Karpas-422 (cell line): ENCODE results near the gene NID1. TPM values are rescaled to one million over a fixed set of nuclear protein-coding genes. Genes with fewer than 3 reads are reported as not detected.

Source experiments
- DNase-seq: peaks from one replicate; pipeline ENCODE4 v3.0.0-alpha.2; 2015
- H2AFZ ChIP-seq: fragments of 200-600 bp; sonication (generic); 2 replicates; pipeline ENCODE4 v1.6.1; 2014; ENCODE audit warnings: antibody characterized with exemption, low read length, mixed read lengths
- H3K27ac ChIP-seq: fragments of 200-600 bp; sonication (generic); 2 replicates; pipeline ENCODE4 v1.5.1; 2014; ENCODE audit warnings: mild to moderate bottlenecking, low read length, moderate library complexity
- H3K27me3 ChIP-seq: fragments of 200-600 bp; sonication (generic); 2 replicates; pipeline ENCODE4 v1.6.1; 2014; ENCODE audit warnings: low read length, mixed read lengths
- H3K36me3 ChIP-seq: fragments of 200-600 bp; sonication (generic); 2 replicates; pipeline ENCODE4 v1.6.1; 2014; ENCODE audit warnings: low read length, mixed read lengths; ENCODE audit not compliant: insufficient read depth
- H3K4me1 ChIP-seq: fragments of 200-600 bp; sonication (generic); 2 replicates; pipeline ENCODE4 v1.6.1; 2014; ENCODE audit warnings: mild to moderate bottlenecking, low read length, mixed read lengths
- H3K4me2 ChIP-seq: fragments of 200-600 bp; sonication (generic); 2 replicates; pipeline ENCODE4 v1.6.1; 2014; ENCODE audit warnings: low read length, low read depth, mild to moderate bottlenecking; ENCODE audit not compliant: poor library complexity, severe bottlenecking
- H3K4me3 ChIP-seq: fragments of 200-600 bp; sonication (generic); 2 replicates; pipeline ENCODE4 v1.5.1; 2014; ENCODE audit warnings: mild to moderate bottlenecking, antibody characterized with exemption, low read length, mixed read lengths
- H3K79me2 ChIP-seq: fragments of 200-600 bp; sonication (generic); 2 replicates; pipeline ENCODE4 v1.6.1; 2014; ENCODE audit warnings: mild to moderate bottlenecking, low read length, mixed read lengths
- H3K9ac ChIP-seq: fragments of 200-600 bp; sonication (generic); 2 replicates; pipeline ENCODE4 v1.6.0; 2014; ENCODE audit warnings: low read length
- H3K9me2 ChIP-seq: fragments of 200-600 bp; sonication (generic), shearing (Covaris generic); replicated peaks from 2 replicates; pipeline ENCODE4 v1.6.0; 2014; ENCODE audit warnings: mild to moderate bottlenecking, low read length, moderate library complexity; ENCODE audit not compliant: insufficient read depth
- H3K9me3 ChIP-seq: fragments of 300-700, 200-600 bp; sonication (generic); 2 replicates; pipeline ENCODE4 v1.6.1; 2014; ENCODE audit warnings: low read length, mixed read lengths
- H4K20me1 ChIP-seq: fragments of 200-600 bp; sonication (generic); 2 replicates; pipeline ENCODE4 v1.6.1; 2014; ENCODE audit warnings: mild to moderate bottlenecking, antibody characterized with exemption, low read length, low read depth; ENCODE audit not compliant: insufficient read depth
- total RNA-seq: library from RNA; depleted of rRNA; stranded (reverse); fragments of >200 nt; shearing (Covaris generic); gene quantifications from 2 replicates; pipeline ENCODE4 v1.2.3, GENCODE V29; 2014; ENCODE audit warnings: low replicate concordance

The NID1 gene
- total RNA-seq, 1 experiment from 2014 or later, result not detected

DNA sequence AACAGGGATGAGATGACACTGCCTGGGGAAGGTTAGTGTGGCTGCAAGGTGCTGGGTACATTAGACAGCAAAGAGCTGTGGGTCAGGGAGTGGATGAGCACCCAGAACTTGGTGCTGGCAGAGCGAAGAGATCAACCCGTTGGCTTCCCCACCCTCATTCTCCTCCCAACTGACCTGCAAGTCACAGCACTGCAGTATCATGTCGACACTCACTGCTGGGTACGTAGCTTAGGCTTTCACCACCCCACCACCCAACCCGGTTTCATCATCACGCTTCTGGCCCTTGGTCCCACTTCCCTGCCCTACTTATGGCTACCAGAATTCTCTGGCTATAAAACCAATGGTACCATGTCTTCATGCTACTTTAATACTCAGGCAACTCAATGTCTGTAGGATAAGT is 124.6 kb downstream of the NID1 start:
- Histone ChIP-seq H3K36me3 (no peaks in the 10 kb centered on the region), H2AFZ (no peak overlapping the region), H3K79me2 (no peaks in the 10 kb centered on the region), H3K27ac (no peak overlapping the region), H3K9ac (no peak overlapping the region), H3K9me2 (no peaks in the 10 kb centered on the region), H4K20me1 (no peaks in the 10 kb centered on the region), H3K4me1 (no peaks in the 10 kb centered on the region), H3K4me3 (no peak overlapping the region), H3K4me2 (no peak overlapping the region), H3K9me3 (no peaks in the 10 kb centered on the region), H3K27me3 (no peaks in the 10 kb centered on the region)
- no peak for DNase-seq

DNA sequence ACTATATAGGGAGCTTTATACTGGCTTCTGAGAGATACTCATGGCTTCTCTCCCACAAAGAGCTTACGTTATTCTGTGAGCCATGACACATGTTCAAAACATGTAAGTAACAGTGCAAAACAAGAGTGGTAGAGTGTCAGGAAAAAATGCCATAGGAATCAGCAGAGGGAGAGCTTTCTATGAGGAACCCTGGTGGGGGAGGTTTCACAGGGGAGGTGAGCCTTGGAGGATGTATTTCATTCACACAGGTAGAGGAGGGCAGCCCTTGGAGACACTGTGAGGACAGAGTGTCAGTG is 125.5 kb downstream of the NID1 start:
- H4K20me1 ChIP-seq, result no peaks in the 10 kb centered on the region
- H3K9me2 ChIP-seq, result no peaks in the 10 kb centered on the region
- H3K36me3 ChIP-seq, result no peaks in the 10 kb centered on the region
- no peak overlapping the region for H3K4me2 ChIP-seq
- no peak overlapping the region for H3K9ac ChIP-seq
- no peak overlapping the region for H3K4me3 ChIP-seq
- H3K27me3 ChIP-seq, result no peaks in the 10 kb centered on the region
- H3K27ac ChIP-seq, result no peak overlapping the region
- no peaks in the 10 kb centered on the region for H3K4me1 ChIP-seq
- no peak overlapping the region for H2AFZ ChIP-seq
- DNase-seq, result no peak
- H3K79me2 ChIP-seq, result no peaks in the 10 kb centered on the region
- H3K9me3 ChIP-seq, result no peaks in the 10 kb centered on the region

DNA sequence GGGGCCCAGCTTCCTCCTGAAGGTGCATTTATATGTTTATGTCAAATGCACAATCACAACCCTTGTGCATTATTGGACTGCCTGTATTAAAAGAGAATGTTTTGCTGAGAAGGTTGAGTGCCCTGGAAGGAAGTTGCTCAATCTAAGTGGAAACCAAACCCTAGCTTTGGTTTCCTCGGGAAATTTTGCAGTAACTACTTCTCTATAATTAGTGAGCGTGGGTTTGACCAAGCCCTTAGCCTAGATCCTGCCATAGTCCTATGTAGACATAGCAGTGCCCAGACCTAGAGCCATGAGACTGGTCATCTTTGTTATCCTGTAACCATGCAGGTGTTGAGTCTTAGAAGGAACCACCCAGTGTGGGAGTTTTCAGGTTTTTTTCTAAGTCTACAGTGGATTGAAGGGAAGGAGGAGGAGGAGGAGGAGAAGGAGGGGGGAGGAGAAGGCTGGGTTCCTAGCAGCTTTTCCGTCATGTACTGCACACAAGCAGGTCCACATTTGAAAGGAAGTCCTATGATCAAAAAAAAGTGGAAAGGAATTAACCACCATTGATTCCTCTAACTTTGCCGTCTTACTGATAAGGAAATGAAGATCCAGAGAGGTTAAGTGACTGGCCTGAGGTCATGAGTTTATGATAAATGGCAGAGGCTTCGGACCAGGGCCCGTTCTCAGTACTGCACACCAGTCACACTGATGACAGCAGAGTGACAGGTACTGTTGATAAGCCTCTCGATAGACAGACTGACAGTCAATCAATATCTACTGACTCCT is 126.0 kb downstream of the NID1 start:
- no peak overlapping the region for H3K27ac ChIP-seq
- H3K4me2 ChIP-seq, result no peak overlapping the region
- H3K27me3 ChIP-seq, result no peaks in the 10 kb centered on the region
- H3K79me2 ChIP-seq, result no peaks in the 10 kb centered on the region
- no peaks in the 10 kb centered on the region for H3K9me2 ChIP-seq
- no peaks in the 10 kb centered on the region for H4K20me1 ChIP-seq
- H2AFZ ChIP-seq, result no peak overlapping the region
- H3K36me3 ChIP-seq, result no peaks in the 10 kb centered on the region
- no peak overlapping the region for H3K9ac ChIP-seq
- H3K4me3 ChIP-seq, result no peak overlapping the region
- no peaks in the 10 kb centered on the region for H3K4me1 ChIP-seq
- H3K9me3 ChIP-seq, result no peaks in the 10 kb centered on the region
- peak; percentile 30 for DNase-seq

DNA sequence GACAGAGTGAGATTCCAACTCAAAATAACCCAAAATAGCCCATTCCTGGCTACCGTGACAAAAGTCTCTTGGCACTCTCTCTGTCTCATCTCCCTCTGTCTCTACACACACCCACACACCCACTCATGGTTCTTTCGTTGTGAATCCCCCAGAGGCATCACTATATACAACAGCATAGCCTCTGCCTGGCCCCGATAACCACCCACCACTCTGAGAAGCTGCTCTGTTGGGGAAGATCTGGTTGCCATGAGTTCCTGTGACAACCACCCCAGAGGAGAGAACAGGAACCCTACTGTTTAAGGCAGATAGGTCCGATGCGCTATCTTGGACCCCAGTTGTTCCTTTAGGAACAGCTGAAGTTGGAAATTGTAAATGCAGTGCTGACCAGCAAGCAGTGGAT is 127.8 kb downstream of the NID1 start:
- Histone ChIP-seq H3K4me3 (no peak overlapping the region), H2AFZ (no peak overlapping the region), H3K4me2 (no peak overlapping the region), H3K9me3 (no peaks in the 10 kb centered on the region), H3K9ac (no peak overlapping the region), H3K9me2 (no peaks in the 10 kb centered on the region), H3K27ac (no peak overlapping the region), H3K4me1 (peaks cover 3% of the 10 kb centered on the region), H3K79me2 (no peaks in the 10 kb centered on the region), H3K36me3 (no peaks in the 10 kb centered on the region), H3K27me3 (no peaks in the 10 kb centered on the region), H4K20me1 (no peaks in the 10 kb centered on the region)
- DNase-seq, result no peak

DNA sequence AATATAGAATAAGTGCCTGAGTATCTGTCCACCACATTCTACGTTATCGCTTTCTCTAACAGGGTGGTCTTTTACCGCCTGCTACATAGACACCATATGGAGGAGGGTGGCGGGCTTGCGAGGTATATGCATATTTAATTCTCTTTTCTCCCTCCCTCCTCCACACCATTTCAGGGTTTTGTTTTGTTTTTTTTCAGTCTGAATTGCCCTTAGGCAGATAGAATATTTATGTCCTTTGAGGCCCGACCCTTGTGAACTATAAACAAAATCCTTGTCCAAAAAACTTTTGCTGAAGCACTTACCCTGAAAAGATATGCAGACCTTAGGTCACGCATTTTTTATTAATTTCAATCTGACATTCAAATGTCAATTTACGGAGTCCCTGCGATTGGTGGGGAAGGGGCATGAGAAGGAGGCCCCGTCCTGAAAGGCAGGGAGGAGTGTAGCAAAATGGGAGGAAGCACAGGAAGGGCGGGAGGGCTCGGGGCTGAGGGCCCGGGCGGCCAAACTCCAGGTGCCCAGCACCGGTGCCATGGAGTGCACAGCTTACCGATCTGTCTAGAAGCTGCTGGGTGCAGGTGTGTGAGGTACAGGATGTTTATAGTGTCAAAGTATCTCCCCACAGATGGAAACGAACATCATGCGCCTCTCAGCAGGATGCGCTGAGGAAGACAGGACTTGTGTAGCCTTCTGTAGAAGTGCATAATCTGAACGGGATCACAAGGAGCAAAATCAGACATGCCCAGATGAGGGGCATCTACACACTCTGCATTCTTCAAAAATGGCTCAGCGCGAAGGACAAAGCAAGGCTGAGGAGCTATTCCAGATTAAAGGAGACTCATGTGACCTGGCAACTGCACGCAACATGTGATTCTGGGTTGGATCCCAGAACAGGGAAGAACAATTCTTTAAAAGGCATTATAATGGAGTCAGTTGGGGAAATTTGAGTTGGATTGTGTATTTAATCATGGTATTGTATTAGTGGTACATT is 129.4 kb downstream of the NID1 start:
- no peak overlapping the region for H3K27ac ChIP-seq

DNA sequence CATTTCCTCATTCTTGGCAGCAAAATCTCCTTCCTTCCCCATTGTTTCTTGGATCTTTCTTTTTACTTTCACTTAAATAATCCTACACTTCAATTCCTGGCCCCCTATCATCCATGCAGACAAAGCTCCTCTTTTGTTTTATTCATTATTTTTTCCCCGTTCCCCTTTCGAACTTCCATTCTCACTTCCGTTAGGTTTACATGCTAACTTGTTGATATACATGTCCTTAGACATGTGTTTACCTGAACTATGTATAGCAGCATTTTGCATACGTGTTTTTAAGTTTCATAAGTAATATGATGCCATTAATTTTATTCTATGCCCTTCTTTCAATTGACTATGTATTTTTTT is 131.1 kb downstream of the NID1 start:
- H3K9me2 ChIP-seq, result no peaks in the 10 kb centered on the region
- H4K20me1 ChIP-seq, result no peaks in the 10 kb centered on the region
- peaks cover 4% of the 10 kb centered on the region for H3K4me1 ChIP-seq
- no peaks in the 10 kb centered on the region for H3K27me3 ChIP-seq
- H3K36me3 ChIP-seq, result no peaks in the 10 kb centered on the region
- no peak overlapping the region for H3K27ac ChIP-seq
- no peak overlapping the region for H3K4me2 ChIP-seq
- H3K9ac ChIP-seq, result no peak overlapping the region
- no peak overlapping the region for H2AFZ ChIP-seq
- no peaks in the 10 kb centered on the region for H3K9me3 ChIP-seq
- H3K79me2 ChIP-seq, result no peaks in the 10 kb centered on the region
- DNase-seq, result no peak
- H3K4me3 ChIP-seq, result no peak overlapping the region

More for the DNA sequence above, 129.4 kb downstream of the NID1 start:
- Histone ChIP-seq H3K4me3 (no peak overlapping the region), H3K27me3 (no peaks in the 10 kb centered on the region), H3K4me2 (no peak overlapping the region), H3K79me2 (no peaks in the 10 kb centered on the region), H3K9me3 (no peaks in the 10 kb centered on the region), H3K9ac (no peak overlapping the region), H4K20me1 (no peaks in the 10 kb centered on the region), H3K9me2 (no peaks in the 10 kb centered on the region), H3K4me1 (peaks cover 4% of the 10 kb centered on the region), H3K36me3 (no peaks in the 10 kb centered on the region), H2AFZ (no peak overlapping the region)
- peak; percentile 21 for DNase-seq

DNA sequence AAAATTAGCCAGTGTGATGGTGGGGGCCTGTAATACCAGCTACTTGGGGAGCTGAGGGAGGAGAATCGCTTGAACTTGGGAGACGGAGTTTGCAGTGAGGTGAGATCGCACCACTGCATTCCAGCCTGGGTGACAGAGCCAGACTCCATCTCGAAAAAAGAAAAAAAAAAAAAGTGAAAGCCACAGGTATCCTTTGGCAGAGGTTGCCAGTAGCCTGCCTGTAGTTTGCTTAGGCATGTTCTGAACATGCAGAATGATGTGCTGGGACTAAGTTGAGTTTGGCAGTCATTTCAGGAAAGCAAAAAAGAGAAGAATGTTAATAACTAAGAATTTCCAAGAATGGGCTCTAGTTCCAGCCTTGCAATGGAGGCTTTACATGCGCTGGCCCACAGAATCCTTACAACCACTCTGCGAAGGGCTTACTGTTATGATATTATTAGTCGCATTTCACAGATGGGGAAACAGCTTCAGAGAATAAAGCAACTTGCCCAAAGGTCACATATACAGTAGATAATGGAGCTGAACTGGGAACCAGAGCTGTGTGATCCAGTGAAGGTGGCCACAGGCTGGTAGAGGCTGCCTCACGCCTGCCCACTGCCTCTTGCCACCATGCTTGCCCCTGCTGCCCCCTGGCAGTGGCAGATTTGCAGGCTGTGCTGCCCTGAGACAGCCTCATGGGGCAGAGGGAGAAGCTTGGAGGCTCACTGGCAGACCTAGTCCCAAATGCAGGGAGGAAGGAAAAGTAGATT is 131.7 kb downstream of the NID1 start:
- no peaks in the 10 kb centered on the region for H3K79me2 ChIP-seq
- no peaks in the 10 kb centered on the region for H3K9me2 ChIP-seq
- no peak overlapping the region for H3K4me2 ChIP-seq
- H3K9ac ChIP-seq, result no peak overlapping the region
- no peak overlapping the region for H3K4me3 ChIP-seq
- H3K36me3 ChIP-seq, result no peaks in the 10 kb centered on the region
- H4K20me1 ChIP-seq, result no peaks in the 10 kb centered on the region
- H3K9me3 ChIP-seq, result no peaks in the 10 kb centered on the region
- no peak overlapping the region for H3K27ac ChIP-seq
- H2AFZ ChIP-seq, result no peak overlapping the region
- DNase-seq, result no peak
- H3K27me3 ChIP-seq, result no peaks in the 10 kb centered on the region
- H3K4me1 ChIP-seq, result peaks cover 4% of the 10 kb centered on the region

DNA sequence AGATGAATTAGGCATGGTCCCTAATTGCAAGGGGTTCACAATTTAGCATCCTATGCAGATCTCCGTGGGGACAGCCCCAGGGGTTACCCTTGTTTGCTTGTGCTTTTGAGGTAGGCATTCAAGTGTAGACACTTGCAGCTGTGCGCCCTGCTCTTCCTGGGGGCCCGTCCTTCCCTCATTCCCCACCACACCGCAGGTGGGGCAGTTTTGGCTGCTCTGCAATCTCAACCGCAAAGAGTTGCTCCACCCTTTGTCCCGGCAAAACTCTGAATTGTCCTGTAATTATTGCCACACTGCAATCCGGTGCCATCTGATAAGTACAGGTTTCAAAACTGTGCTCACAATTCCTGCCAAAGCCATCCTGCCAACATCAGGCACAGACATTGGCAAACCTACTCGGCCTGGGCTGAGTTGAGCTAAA is 132.8 kb downstream of the NID1 start:
- Histone ChIP-seq H3K27ac (no peak overlapping the region), H3K4me3 (no peak overlapping the region), H3K4me1 (peaks cover 4% of the 10 kb centered on the region), H3K9ac (no peak overlapping the region), H3K4me2 (no peak overlapping the region), H3K36me3 (no peaks in the 10 kb centered on the region), H3K9me2 (no peaks in the 10 kb centered on the region), H3K27me3 (no peaks in the 10 kb centered on the region), H4K20me1 (no peaks in the 10 kb centered on the region), H3K79me2 (no peaks in the 10 kb centered on the region), H3K9me3 (no peaks in the 10 kb centered on the region), H2AFZ (no peak overlapping the region)
- no peak for DNase-seq
